Keratinocyte (primary cell): ENCODE results near the gene SERP2. TPM values are rescaled to one million over a fixed set of nuclear protein-coding genes. Genes with fewer than 3 reads are reported as not detected.
A peak's percentile ranks its signal among the peaks of the same experiment; 100 is the strongest.

Experiments
- DNase-seq: peaks from one replicate; pipeline ENCODE4 v3.0.0-alpha.2; 2011; ENCODE audit warnings: low read depth, missing footprints, low spot score
- FAIRE-seq: peaks from 2 replicates; lab custom pipeline; 2011; peaks lifted over from hg19 to GRCh38; lab: Jason Lieb, UNC
- H2AFZ ChIP-seq: 2 replicates; pipeline ENCODE4 v1.6.0; 2012; ENCODE audit warnings: low read length, control low read depth, inconsistent platforms; ENCODE audit not compliant: control insufficient read depth
- H3K27ac ChIP-seq: 2 replicates; pipeline ENCODE4 v1.5.1; 2011; ENCODE audit warnings: low read length; ENCODE audit not compliant: control insufficient read depth, insufficient read depth
- H3K27me3 ChIP-seq: 3 replicates; pipeline ENCODE4 v1.6.0; 2011; ENCODE audit warnings: low read length; ENCODE audit not compliant: control insufficient read depth, insufficient read depth; ENCODE audit errors: extremely low read depth
- H3K36me3 ChIP-seq, 2 experiments: 2 replicates in 1 of 2; 3 replicates in 1 of 2; pipeline ENCODE4 v1.5.1; 2011; ENCODE audit warnings: low read length in 2 of 2, mild to moderate bottlenecking in 1 of 2; ENCODE audit not compliant: control insufficient read depth in 2 of 2, insufficient read depth in 2 of 2; ENCODE audit errors: extremely low read depth in 1 of 2
- H3K4me1 ChIP-seq: 3 replicates; pipeline ENCODE4 v1.5.1; 2011; ENCODE audit warnings: low read length; ENCODE audit not compliant: control insufficient read depth, insufficient read depth; ENCODE audit errors: extremely low read depth
- H3K4me2 ChIP-seq: 3 replicates; pipeline ENCODE4 v1.6.0; 2011; ENCODE audit warnings: low read depth, low read length; ENCODE audit not compliant: control insufficient read depth, insufficient read depth; ENCODE audit errors: extremely low read depth
- H3K4me3 ChIP-seq, 3 experiments: fragments of 200-600 bp in 1 of 3; sonication (generic) in 1 of 3; 2 replicates in 2 of 3; 3 replicates in 1 of 3; pipeline ENCODE4 v1.5.1; 2011 to 2016; ENCODE audit warnings: low read length in 3 of 3, mild to moderate bottlenecking in 3 of 3, control low read depth in 2 of 3, inconsistent platforms in 1 of 3, low read depth in 1 of 3, mixed read lengths in 1 of 3, mixed run types in 1 of 3, moderate library complexity in 1 of 3; ENCODE audit not compliant: control insufficient read depth in 2 of 3, insufficient read depth in 2 of 3; ENCODE audit errors: extremely low read depth in 1 of 3
- H3K79me2 ChIP-seq: 2 replicates; pipeline ENCODE4 v1.6.0; 2012; ENCODE audit warnings: low read length; ENCODE audit not compliant: control insufficient read depth, insufficient read depth
- H3K9ac ChIP-seq: 3 replicates; pipeline ENCODE4 v1.6.0; 2011; ENCODE audit warnings: low read length; ENCODE audit not compliant: control insufficient read depth, insufficient read depth; ENCODE audit errors: extremely low read depth
- H3K9me1 ChIP-seq: 3 replicates; pipeline ENCODE4 v1.6.0; 2011; ENCODE audit warnings: low read length; ENCODE audit not compliant: control insufficient read depth, insufficient read depth; ENCODE audit errors: extremely low read depth
- H3K9me3 ChIP-seq: 2 replicates; pipeline ENCODE4 v1.5.1; 2012; ENCODE audit warnings: low read depth, low read length; ENCODE audit not compliant: control insufficient read depth
- H4K20me1 ChIP-seq: 3 replicates; pipeline ENCODE4 v1.6.0; 2011; ENCODE audit warnings: low read length; ENCODE audit not compliant: control insufficient read depth, insufficient read depth; ENCODE audit errors: extremely low read depth
- CTCF ChIP-seq, 3 experiments: IDR thresholded peaks in 1 of 3; conservative IDR thresholded peaks in 1 of 3; optimal IDR thresholded peaks in 1 of 3; 2 replicates in 2 of 3; 3 replicates in 1 of 3; pipeline versions ENCODE3 to v1.5.1; 2011; ENCODE audit warnings: low read length in 3 of 3, mild to moderate bottlenecking in 3 of 3, moderate library complexity in 2 of 3, control low read depth in 1 of 3, inconsistent platforms in 1 of 3; ENCODE audit not compliant: insufficient read depth in 2 of 3; ENCODE audit errors: extremely low read depth in 1 of 3
- EZH2 ChIP-seq: IDR thresholded peaks from one replicate; pipeline ENCODE4 v1.6.1; 2012; ENCODE audit warnings: inconsistent platforms, mild to moderate bottlenecking, low read length, moderate library complexity
- dilution Hi-C: fragments of 300-500 bp; cut with MboI; formaldehyde crosslinking; loops from one replicate; pipeline ENCODE4 v1.7.0; 2020; ENCODE audit warnings: low sequenced_read_pairs; ENCODE audit not compliant: extremely low pct_ligation_motif_present
- polyA plus RNA-seq, 5 experiments: library from polyadenylated mRNA; depleted of rRNA in 3 of 5; stranded (reverse) in 3 of 5; stranded (forward) in 1 of 5; unstranded in 1 of 5; fragments of >200 nt; gene quantifications; 1 replicate in 1 of 5; 2 replicates in 3 of 5; 3 replicates in 1 of 5; pipeline versions ENCODE4 v1.2.1 to v1.2.3, GENCODE V29; 2011 to 2012; ENCODE audit warnings: missing spikeins in 2 of 5, low read depth in 1 of 5, low replicate concordance in 1 of 5

SERP2 gene
- polyA plus RNA-seq, 1 donor (not counting 4 experiments of a cell fraction or from before 2014, with no cell fraction given), result 0.45 TPM

- Histone ChIP-seq H3K9ac (no peak overlapping the region), H3K4me2 (peak overlapping the region; percentile 81), H3K27ac (no peak overlapping the region), H3K9me1 (no peaks in the 10 kb centered on the region), H3K4me3 (no peak overlapping the region), H3K36me3 (no peaks in the 10 kb centered on the region), H3K9me3 (no peaks in the 10 kb centered on the region), H3K4me1 (peaks cover 23% of the 10 kb centered on the region), H4K20me1 (no peaks in the 10 kb centered on the region), H3K27me3 (no peaks in the 10 kb centered on the region), H2AFZ (no peak overlapping the region), H3K79me2 (no peaks in the 10 kb centered on the region)
- no peak for FAIRE-seq
- DNase-seq, result no peak
- TF ChIP-seq EZH2, result no peak
- no peak for TF ChIP-seq CTCF (optimal IDR thresholded peaks at IDR 0.05 in 1 of 3, IDR thresholded peaks at IDR 0.05 in 1 of 3, conservative IDR thresholded peaks at IDR 0.05 in 1 of 3; ENCODE audit: extremely low read depth in 1 of 3, insufficient read depth in 2 of 3, low read length in 3 of 3)
- dilution Hi-C loops, result no loop called here
Measured at GRCh38 chr13:44404261-44405132, 30.9 kb downstream of the SERP2 start.

GRCh38 chr13:44406617-44407016 is 33.0 kb downstream of the SERP2 start:
- TF ChIP-seq CTCF (optimal IDR thresholded peaks at IDR 0.05 in 1 of 3, IDR thresholded peaks at IDR 0.05 in 1 of 3, conservative IDR thresholded peaks at IDR 0.05 in 1 of 3; ENCODE audit: extremely low read depth in 1 of 3, insufficient read depth in 2 of 3, low read length in 3 of 3) (no peak), EZH2 (no peak)
- H3K9ac ChIP-seq, result no peak overlapping the region
- no peak overlapping the region for H3K4me3 ChIP-seq
- no peaks in the 10 kb centered on the region for H3K79me2 ChIP-seq
- H2AFZ ChIP-seq, result no peak overlapping the region
- H3K27ac ChIP-seq, result no peak overlapping the region
- H3K4me1 ChIP-seq, result peaks cover 23% of the 10 kb centered on the region
- H3K4me2 ChIP-seq, result no peak overlapping the region
- H4K20me1 ChIP-seq, result no peaks in the 10 kb centered on the region
- DNase-seq, result no peak
- FAIRE-seq, result no peak
- no peaks in the 10 kb centered on the region for H3K9me3 ChIP-seq
- H3K9me1 ChIP-seq, result no peaks in the 10 kb centered on the region
- no peaks in the 10 kb centered on the region for H3K36me3 ChIP-seq
- no peaks in the 10 kb centered on the region for H3K27me3 ChIP-seq
- dilution Hi-C loops, result no loop called here
